GM18951 (cell line): Measurements from ENCODE around the gene MRNIP.

Experiments
- POLR2A ChIP-seq: IDR thresholded peaks from 4 replicates; pipeline ENCODE4 v1.6.1; 2011; ENCODE audit warnings: mild to moderate bottlenecking; ENCODE audit not compliant: insufficient read length, insufficient read depth; ENCODE audit errors: extremely low read depth
- in situ Hi-C: fragments of 300-500 bp; cut with MboI; formaldehyde crosslinking; loops from one replicate; pipeline ENCODE4 v1.12.0; 2022; ENCODE audit warnings: low sequenced_read_pairs, mixed read lengths, inconsistent platforms; ENCODE audit not compliant: unreplicated experiment

MRNIP gene

DNA sequence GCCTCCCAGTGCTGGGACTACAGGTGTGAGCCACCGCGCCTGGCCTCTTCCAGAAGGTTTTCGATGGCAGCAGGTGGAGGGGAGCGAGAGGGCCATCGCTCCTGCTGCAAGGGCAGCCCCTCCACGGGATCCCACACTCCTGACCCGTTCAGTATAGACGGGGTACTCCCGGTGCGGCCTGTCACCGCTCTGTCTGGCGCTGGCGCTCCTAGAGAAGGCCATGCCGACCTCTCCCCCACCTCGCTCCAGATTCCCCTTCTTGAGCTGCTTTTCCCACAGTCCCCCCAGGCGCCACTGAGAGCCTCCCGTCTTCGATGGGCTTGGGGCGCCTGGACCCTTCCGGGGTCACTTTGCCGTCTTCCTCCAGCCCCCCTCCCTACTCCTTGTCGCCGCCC, 42.2 kb downstream of the MRNIP start:
- in situ Hi-C loops, result no loop called here
- TF ChIP-seq POLR2A, result no peak

DNA sequence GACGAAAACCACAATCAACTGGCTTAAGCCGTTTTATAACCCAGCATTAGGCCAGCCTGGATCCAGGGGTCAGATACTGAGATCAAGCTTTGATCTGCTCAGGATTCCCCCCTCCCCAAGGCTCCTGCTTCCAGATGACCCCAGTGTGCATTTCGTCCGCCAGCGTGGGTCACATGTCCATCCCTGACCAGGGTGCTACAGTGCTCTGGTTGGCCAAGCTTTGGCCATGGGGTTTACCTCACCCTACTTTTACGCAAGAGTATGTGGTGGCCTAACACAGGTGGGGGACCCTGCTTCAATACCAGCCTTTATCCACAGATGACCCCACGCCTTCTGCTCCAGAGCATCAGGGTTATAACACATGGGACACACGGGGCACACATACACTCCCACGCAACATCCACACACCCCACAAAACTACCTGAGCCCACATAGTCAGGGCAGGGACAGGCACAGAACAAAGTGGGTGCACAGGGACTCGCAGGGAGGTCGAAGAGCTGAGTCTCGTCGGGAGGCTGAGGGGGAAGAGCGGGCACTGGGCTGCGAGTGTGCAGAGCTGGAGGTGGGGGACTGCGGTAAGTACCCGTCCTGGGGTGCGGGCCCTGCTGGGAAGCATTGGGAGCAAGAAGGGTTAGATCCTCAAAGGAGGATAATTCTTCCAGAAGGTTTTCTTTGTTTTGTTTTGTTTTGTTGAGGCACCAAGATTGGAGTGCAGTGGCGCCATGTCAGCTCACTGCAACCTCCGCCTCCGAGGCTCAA, 42.9 kb downstream of the MRNIP start:
- in situ Hi-C loops, result no loop called here
- TF ChIP-seq POLR2A, result no peak

DNA sequence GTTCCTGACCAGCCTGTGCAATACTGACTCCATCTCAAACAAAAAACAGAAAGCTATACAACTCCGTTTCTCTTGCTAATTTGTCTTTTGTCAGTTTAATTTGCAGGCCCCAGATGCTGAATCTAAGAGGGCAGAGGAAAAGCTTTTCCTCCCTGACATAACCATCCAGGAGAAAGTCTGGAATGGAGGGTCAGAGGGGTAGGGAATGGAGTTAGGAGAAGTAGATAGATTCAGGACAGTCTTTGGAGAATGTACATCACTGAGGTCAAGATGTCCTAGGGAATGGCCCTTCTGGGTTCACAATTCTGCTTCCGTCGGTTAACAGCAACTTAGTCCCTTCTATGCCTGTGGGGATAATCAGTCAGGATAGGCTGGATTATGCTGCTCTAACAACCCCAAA, 44.5 kb downstream of the MRNIP start:
- TF ChIP-seq POLR2A, result no peak
- in situ Hi-C loops, result no loop called here

DNA sequence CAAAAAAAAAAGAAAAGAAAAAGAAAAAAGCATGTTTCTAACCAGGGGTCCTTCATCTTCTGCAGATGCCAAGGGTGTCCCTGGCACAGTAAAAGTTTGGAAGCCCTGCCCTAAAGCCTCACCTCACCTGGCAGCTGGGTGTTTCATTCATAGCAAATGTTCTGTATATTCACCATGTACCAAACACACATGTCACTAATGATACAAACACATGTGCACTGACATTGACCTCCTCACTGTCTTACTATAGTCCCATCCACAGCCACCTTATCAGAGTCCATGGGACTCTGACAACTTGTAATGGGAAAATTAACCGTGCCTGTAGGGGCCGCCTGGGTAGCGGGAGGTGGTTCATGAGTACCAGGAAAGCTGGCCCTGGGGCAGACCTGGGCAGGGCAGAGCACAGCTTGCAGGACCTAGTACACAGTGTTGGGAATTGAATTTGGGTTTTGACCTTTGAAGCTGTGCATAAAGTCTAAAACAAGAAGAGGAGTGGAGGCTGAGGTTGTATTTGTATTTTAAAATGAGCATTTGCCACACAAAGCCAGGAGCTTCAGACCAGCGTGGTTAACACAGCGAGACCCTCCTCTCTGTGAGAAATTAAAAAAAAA, 45.5 kb downstream of the MRNIP start:
- in situ Hi-C loops, result no loop called here
- no peak for TF ChIP-seq POLR2A

DNA sequence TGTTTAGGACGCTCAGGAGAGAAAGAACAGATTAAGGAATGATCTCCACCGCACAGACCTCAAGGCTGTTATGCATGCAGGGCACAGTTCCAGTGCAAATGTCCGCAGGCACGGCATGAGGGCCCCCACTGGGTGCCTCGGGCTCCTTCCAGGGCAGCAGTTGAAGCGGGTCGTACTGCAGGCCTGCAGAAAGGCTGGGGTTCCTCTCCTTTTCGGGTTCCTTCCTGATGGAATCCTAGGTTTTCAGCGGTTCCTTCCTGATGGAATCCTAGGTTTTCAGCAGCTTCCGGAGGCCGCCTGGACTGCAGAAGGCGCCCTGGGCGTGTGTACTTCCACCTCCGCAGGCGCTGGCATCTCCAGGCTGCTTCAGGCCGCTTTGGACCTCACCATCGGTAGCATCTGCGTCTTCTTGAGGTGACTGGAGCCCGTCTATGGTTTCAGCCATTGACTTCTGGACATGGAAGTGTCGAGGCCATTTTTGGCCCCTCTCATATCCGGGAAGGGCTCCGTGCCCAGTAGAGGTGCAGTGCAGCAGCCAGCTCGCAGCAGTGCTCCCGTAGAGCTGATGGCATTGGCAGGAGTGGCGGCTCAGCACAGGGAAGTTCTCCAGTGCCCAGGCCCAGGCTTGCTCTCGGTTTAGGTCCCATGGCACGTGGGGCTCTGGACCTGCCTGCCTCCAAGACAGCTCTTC, 46.3 kb downstream of the MRNIP start:
- no peak for TF ChIP-seq POLR2A
- in situ Hi-C loops, result no loop called here

DNA sequence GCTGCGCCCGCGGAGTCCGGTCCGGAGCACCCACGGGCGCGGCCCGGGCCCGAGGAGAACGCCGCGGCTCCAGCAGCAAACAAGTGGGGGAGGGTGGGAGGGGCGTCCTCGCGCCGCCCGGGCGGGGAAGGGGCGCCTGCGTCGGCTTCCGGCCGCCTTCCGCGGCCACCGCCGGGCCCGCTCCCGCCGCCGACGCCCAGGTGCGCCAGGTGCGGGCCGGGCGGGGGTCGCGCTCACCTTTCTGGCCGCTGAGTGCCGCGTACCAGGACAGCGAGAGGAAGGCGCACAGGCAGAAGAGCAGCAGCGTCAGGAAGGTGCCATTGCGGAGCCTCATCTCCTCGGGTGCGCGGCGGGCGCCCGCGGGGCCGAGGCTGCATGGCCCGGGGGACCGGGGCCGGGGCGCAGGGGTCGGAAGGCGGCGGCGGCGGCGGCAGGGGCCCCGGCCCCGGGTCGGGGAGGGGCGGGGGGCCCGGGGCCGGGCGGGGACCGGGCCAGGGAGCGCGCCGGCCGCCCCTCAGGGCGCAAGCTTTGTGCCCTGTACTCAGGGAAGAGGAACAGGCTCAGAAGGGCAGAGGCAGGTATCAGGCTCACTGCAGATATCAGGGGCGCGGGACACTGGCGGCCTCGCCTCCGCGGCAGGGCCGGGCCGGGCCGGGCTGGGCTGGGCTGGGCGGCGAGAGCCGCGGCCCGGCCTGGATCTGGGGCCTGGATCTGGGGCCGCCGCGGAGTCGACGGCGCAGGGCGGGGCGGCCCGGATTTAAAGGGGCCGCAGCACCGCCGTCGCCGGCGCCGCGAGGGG, 52.2 kb downstream of the MRNIP start, which contains the start of gene MGAT4B:
TSS of gene MGAT4B (minus strand) at position 617 of the 799 bp plus-strand sequence. CDS start at position 334, 283 bp downstream.
- TF ChIP-seq POLR2A, result peak; percentile 72
- in situ Hi-C loops, result no loop called here

DNA sequence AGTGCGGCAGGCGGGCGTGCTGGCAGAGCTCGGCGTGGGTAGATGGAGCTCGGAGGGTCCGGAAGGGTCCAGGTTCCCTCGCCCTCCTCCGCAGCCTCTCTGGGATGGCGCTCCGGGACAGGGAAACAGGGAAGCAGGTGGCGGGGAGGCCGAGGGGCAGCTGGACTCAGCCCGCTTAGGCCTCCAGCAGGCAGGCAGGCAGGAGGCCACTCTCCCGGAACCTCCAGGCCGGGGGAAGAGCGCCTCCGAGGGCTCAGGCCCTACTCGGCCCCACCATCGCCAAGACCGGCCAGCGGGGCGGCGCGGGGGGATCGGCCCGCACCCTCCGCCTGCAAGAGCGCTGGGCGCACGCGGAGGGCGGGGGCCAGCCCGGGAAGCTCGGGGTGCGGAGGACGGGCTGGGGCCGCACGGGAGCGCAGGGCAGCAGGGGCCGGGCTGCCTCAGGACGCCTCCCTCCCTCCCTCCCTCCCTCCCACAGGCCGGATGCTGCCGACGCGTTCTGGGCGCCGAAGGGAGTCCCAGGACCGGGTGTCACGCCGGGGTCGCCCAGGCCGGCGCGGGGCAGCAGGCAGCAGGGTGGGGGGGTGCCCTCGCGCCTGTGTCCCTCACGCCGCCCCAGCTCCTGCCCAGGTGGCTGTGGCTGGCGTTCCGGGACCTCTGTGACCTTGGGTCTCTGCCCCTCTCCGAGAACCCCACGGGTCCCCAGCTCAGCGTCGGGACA, 52.9 kb downstream of the MRNIP start:
- in situ Hi-C loops, result no loop called here
- peak; percentile 40 for TF ChIP-seq POLR2A

DNA sequence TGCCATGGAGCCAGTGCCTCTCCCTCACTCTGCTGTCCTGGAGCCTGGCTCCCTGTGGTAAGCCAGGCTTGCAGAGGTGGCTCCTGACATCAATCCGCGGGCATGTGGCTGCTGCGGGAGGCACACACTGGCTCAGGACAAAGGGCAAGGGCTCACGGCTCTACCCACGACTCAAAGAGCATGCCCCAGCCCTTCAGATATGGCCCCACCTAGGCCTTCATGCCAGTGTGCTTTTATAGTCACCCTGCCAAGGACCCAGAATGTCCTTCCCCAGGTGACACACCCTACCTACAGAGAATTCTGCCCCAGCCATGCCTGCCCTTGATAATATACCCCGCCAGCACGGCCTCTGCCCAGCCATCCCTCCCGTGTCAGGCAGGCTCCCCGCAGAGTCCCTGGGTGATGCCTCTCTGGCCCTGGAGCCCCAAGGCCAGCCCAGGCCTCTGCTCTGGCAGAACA, 53.5 kb downstream of the MRNIP start:
- in situ Hi-C loops, result no loop called here
- TF ChIP-seq POLR2A, result no peak

DNA sequence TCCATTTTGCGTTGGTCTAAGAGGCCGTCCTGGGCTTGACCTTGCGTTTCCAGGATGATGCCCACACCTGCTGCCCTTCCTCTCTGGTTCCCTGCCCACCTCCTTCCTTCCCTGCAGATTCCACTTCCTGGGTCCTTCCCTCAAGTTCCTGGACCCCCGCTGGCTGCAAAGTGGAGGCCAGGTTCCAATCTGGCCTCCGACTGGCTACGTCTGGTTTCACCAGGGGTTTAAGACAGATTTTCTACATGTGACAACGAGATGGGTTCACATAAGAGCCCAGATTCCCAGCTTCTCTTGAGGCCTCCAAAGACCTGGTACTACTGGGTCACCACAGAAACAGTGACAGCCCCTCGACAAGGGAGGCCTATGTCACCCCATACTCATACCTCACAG, 54.1 kb downstream of the MRNIP start:
- in situ Hi-C loops, result no loop called here
- TF ChIP-seq POLR2A, result no peak

DNA sequence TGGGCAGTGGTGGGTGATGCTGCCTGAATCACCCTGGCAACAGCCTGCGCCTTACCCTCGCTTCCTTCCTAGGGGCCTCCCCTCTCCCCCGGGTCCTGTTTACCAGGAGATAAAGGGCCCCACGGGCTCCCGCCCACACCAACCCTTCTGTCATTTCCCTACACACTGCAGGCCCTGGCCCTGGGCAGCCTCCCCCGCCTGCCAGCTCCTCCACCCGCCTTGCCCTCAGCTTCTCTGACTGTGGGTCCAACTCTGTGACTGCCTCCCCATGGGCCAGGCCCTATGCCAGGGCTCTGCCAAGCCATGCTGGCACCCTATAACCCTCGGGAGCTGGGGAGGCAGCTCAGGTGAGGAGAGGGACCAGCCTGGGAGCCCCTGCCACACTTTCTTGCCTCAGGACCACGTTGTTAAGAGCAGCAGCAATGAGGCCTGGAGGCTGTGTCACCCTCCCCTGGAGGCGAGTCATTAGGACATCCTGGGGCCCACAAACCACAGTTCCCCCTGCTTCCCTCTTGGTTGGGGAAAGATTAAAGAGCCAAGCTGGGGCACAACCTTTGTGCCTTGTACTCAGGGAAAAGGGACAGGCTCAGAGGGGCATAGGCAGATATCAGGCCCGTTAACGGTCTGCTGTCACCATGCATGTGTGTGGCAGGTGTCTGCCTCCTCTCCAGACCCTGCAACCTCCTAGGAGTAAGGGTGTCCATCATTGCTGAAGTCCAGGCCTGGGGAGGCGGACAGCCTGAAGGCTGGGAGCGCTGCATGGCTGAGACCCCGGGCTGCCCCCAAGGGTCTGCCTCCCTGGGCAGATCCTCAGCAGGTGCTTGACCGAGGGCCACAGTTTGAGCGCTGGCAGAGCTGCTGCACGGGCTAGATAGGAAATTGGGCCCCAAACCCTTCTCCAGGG, 54.7 kb downstream of the MRNIP start:
- no peak for TF ChIP-seq POLR2A
- in situ Hi-C loops, result no loop called here

DNA sequence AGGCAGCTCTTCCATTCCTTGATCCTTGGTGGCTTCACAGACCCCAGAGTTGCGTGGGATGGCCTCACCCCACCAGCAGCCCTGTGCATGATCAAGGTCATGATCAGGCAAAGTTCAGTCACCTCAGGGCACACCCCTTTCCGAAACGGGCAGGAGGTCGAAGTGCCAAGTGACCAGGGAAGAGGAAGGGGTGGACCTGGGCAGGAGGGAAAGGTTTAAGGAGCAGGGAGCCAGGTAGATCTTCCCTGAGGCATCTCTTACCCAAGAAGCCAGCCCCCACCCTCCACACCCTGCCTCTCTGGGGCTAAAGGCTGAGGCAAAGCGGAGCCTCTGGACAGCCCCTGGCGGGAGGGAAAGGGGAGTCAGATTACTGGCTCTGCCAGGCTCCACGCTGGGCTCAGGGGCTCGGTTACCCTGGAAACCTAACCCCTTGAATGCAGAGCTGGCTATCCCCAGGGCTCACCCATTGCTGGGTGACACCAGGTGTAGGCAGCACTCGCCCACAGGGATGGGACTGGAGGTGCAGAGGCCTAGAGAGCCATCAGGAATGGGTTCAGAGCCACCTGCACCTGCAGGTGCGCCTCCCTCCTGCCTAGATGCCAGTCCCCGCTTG, 55.6 kb downstream of the MRNIP start:
- in situ Hi-C loops, result no loop called here
- no peak for TF ChIP-seq POLR2A
